K562 (cell line): ENCODE results near the gene ALB. TPM values are rescaled to one million over a fixed set of nuclear protein-coding genes. Genes with fewer than 3 reads are reported as not detected.

Source experiments
- CCAR2 ChIP-seq: fragments of 200-400 bp; formaldehyde crosslinking; IDR thresholded peaks from 2 replicates; pipeline ENCODE4 v1.6.1; 2017; ENCODE audit warnings: mild to moderate bottlenecking, low read depth, low read length
- CHD4 ChIP-seq: fragments of 200-600 bp; sonication (generic); IDR thresholded peaks from 3 replicates; pipeline ENCODE4 v1.6.1; 2012; ENCODE audit warnings: low read depth, mild to moderate bottlenecking, mixed read lengths, low read length, inconsistent platforms; ENCODE audit not compliant: insufficient read depth, insufficient replicate concordance, poor library complexity, severe bottlenecking
- CXXC5 ChIP-seq: fragments of 250-450 bp; sonication (Bioruptor Pico); IDR thresholded peaks from 2 replicates; pipeline ENCODE4 v1.8.0; 2022; ENCODE audit warnings: inconsistent platforms, mild to moderate bottlenecking, moderate library complexity
- EP300 ChIP-seq: IDR thresholded peaks from 2 replicates; pipeline ENCODE4 v1.6.1; 2012; ENCODE audit warnings: low read length, improper control_type of control experiment
- ERF ChIP-seq: fragments of 450-650 bp; formaldehyde crosslinking; IDR thresholded peaks from 2 replicates; pipeline ENCODE4 v1.4.0; 2020; ENCODE audit warnings: mild to moderate bottlenecking, mixed read lengths
- MAFG ChIP-seq: fragments of 450-650 bp; conservative IDR thresholded peaks from 2 replicates; pipeline ENCODE4 v1.6.1; 2016; ENCODE audit warnings: missing genetic modification characterization, missing compliant biosample characterization
- NRF1 ChIP-seq, 2 experiments: fragments of 450-650 bp; IDR thresholded peaks in 1 of 2; conservative IDR thresholded peaks in 1 of 2; 2 replicates each; pipeline ENCODE4 v1.6.1; 2014; ENCODE audit warnings: mild to moderate bottlenecking in 2 of 2
- SIN3A ChIP-seq, 2 experiments: fragments of 150-350 bp in 1 of 2; IDR thresholded peaks; 2 replicates each; pipeline ENCODE4 v1.6.1; 2011 to 2016; ENCODE audit warnings: borderline replicate concordance in 2 of 2, low read depth in 2 of 2, low read length in 2 of 2, mild to moderate bottlenecking in 2 of 2, moderate library complexity in 2 of 2; ENCODE audit not compliant: control insufficient read depth in 1 of 2
- SUPT5H ChIP-seq: fragments of 450-650 bp; IDR thresholded peaks from 2 replicates; pipeline ENCODE4 v1.6.1; 2016
- ZNF175 ChIP-seq: fragments of 200-800 bp; sonication (Bioruptor generic); IDR thresholded peaks from 2 replicates; pipeline ENCODE4 v1.6.1; 2016; ENCODE audit warnings: low read depth, mild to moderate bottlenecking, missing genetic modification characterization, missing compliant biosample characterization
- ZNF584 ChIP-seq: fragments of 200-800 bp; sonication (Bioruptor generic); IDR thresholded peaks from 2 replicates; pipeline ENCODE4 v1.6.1; 2016; ENCODE audit warnings: low read depth, mild to moderate bottlenecking, missing genetic modification characterization, missing compliant biosample characterization
- ZNF766 ChIP-seq: fragments of 200-800 bp; sonication (Bioruptor generic); conservative IDR thresholded peaks from 2 replicates; pipeline ENCODE4 v1.6.1; 2016; ENCODE audit warnings: missing genetic modification characterization, missing compliant biosample characterization
- polyA plus RNA-seq, 8 experiments: library from polyadenylated mRNA; depleted of rRNA in 4 of 8; stranded (reverse) in 5 of 8; unstranded in 3 of 8; fragments of >200 nt; fragmentation: Nextera tagmentation in 2 of 8; fragmentation: Illumina TruSeq in 1 of 8; extraction: Ambion mirVana in 2 of 8; extraction: Trizol in 1 of 8; gene quantifications; 2 replicates each; pipeline versions ENCODE4 v1.2.1 to v1.2.3, GENCODE V29; 2011 to 2014; ENCODE audit warnings: inconsistent platforms in 1 of 8, missing spikeins in 1 of 8
- total RNA-seq, 7 experiments: library from RNA; depleted of rRNA in 6 of 7; stranded (reverse); fragments of >200 nt in 6 of 7; fragmentation: Illumina TruSeq in 2 of 7; extraction: Trizol in 2 of 7; gene quantifications; 2 replicates each; pipeline versions ENCODE4 v1.2.1 to v1.2.3, GENCODE V29; 2011 to 2021; ENCODE audit warnings: low replicate concordance in 1 of 7
- TF ChIP-seq, protein P1 (sequence below): fragments of 250-450 bp; sonication (Bioruptor Pico); IDR thresholded peaks from 2 replicates; pipeline ENCODE4 v1.4.0; 2020; ENCODE audit warnings: borderline replicate concordance
- TF ChIP-seq, protein P2 (sequence below): fragments of 250-450 bp; sonication (Bioruptor Pico); IDR thresholded peaks from 2 replicates; pipeline ENCODE4 v1.5.0; 2021; ENCODE audit warnings: mild to moderate bottlenecking, borderline replicate concordance
- TF ChIP-seq, protein P3 (sequence below): fragments of 450-650 bp; IDR thresholded peaks from 2 replicates; pipeline ENCODE4 v1.6.1; 2018; ENCODE audit warnings: mild to moderate bottlenecking, low read depth; ENCODE audit not compliant: partially characterized antibody
- TF ChIP-seq, protein P4 (sequence below): sonication (generic); formaldehyde crosslinking; IDR thresholded peaks from 2 replicates; pipeline ENCODE4 v1.8.0; 2023; ENCODE audit warnings: mild to moderate bottlenecking, missing genetic modification reagents

Gene ALB
- total and polyA plus RNA-seq, 9 of the 15 experiments (the other 6 are each of a cell fraction or from before 2014, with no cell fraction given) = 0.04 to 18.5 (median 0.20) TPM; not detected in 2

DNA sequence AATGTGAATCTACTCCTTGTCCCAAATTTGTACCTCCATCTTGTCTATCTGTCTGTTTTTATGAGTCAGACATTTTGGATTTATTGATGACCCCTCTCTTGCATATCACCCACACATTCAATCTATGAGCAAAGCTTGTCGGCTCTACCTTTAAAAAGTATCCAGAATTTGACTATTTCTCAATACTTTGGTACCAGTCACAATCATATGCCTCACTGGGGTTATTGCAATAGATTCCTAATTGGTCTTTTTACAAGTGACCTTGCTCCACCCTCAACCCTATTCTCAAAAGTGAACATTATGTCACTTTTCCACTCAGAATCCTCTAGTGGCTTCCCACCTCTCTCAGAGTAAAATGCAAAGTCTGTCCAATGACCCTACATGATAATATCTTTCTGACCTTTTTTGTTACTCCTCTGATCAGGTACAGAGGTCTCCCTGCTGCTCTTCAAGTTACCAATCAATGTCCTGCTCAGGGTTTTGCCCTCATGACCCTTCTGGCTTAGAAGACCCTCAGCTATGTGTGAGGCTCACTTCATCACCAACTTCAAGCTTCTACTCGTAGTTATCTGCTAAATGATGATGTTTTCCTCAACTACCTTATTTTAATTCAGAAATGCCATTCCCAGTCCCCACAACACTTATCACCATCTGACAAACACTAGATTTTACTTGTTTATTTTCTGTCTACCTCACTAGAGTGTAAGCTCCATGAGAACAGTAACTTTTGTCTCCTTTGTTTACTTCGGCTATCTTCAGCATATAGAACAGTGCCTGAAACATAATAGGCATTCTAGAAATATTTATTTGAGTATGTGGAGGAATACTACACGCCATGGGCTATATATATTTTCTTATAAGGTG is 54.3 kb downstream of the ALB start (continued):
- TF ChIP-seq ZNF584 (CRISPR knock-in tag) = peak; percentile 3; the same call in 1 of the 2 replicates
- TF ChIP-seq CHD4 = no peak
- no peak for TF ChIP-seq NRF1 (conservative IDR thresholded peaks at IDR 0.05 in 1 of 2, IDR thresholded peaks at IDR 0.05 in 1 of 2)
- TF ChIP-seq, protein P1, sequence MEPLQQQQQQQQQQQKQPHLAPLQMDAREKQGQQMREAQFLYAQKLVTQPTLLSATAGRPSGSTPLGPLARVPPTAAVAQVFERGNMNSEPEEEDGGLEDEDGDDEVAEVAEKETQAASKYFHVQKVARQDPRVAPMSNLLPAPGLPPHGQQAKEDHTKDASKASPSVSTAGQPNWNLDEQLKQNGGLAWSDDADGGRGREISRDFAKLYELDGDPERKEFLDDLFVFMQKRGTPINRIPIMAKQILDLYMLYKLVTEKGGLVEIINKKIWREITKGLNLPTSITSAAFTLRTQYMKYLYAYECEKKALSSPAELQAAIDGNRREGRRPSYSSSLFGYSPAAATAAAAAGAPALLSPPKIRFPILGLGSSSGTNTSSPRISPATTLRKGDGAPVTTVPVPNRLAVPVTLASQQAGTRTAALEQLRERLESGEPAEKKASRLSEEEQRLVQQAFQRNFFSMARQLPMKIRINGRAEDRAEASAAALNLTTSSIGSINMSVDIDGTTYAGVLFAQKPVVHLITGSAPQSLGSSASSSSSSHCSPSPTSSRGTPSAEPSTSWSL (CRISPR knock-in tag) = no peak
- TF ChIP-seq, protein P2, sequence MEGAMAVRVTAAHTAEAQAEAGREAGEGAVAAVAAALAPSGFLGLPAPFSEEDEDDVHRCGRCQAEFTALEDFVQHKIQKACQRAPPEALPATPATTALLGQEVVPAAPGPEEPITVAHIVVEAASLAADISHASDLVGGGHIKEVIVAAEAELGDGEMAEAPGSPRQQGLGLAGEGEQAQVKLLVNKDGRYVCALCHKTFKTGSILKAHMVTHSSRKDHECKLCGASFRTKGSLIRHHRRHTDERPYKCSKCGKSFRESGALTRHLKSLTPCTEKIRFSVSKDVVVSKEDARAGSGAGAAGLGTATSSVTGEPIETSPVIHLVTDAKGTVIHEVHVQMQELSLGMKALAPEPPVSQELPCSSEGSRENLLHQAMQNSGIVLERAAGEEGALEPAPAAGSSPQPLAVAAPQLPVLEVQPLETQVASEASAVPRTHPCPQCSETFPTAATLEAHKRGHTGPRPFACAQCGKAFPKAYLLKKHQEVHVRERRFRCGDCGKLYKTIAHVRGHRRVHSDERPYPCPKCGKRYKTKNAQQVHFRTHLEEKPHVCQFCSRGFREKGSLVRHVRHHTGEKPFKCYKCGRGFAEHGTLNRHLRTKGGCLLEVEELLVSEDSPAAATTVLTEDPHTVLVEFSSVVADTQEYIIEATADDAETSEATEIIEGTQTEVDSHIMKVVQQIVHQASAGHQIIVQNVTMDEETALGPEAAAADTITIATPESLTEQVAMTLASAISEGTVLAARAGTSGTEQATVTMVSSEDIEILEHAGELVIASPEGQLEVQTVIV (CRISPR knock-in tag) = no peak
- TF ChIP-seq EP300 = no peak
- TF ChIP-seq CXXC5 = 0 out of 2 replicates have a peak, but pooled peaks have one; percentile 12
- no peak for TF ChIP-seq MAFG (tag)
- 0 out of 2 replicates have a peak, but pooled peaks have one; percentile 61 for TF ChIP-seq ZNF175 (CRISPR knock-in tag)
- no peak for TF ChIP-seq ERF (CRISPR knock-in tag)
- TF ChIP-seq SIN3A (IDR thresholded peaks at IDR 0.05; ENCODE audit: borderline replicate concordance in 2 of 2, control insufficient read depth in 1 of 2, low read depth in 2 of 2, low read length in 2 of 2) = no peak
- TF ChIP-seq, protein P3, sequence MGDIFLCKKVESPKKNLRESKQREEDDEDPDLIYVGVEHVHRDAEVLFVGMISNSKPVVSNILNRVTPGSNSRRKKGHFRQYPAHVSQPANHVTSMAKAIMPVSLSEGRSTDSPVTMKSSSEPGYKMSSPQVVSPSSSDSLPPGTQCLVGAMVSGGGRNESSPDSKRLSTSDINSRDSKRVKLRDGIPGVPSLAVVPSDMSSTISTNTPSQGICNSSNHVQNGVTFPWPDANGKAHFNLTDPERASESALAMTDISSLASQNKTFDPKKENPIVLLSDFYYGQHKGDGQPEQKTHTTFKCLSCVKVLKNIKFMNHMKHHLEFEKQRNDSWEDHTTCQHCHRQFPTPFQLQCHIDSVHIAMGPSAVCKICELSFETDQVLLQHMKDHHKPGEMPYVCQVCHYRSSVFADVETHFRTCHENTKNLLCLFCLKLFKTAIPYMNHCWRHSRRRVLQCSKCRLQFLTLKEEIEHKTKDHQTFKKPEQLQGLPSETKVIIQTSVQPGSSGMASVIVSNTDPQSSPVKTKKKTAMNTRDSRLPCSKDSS = no peak
- TF ChIP-seq, protein P4, sequence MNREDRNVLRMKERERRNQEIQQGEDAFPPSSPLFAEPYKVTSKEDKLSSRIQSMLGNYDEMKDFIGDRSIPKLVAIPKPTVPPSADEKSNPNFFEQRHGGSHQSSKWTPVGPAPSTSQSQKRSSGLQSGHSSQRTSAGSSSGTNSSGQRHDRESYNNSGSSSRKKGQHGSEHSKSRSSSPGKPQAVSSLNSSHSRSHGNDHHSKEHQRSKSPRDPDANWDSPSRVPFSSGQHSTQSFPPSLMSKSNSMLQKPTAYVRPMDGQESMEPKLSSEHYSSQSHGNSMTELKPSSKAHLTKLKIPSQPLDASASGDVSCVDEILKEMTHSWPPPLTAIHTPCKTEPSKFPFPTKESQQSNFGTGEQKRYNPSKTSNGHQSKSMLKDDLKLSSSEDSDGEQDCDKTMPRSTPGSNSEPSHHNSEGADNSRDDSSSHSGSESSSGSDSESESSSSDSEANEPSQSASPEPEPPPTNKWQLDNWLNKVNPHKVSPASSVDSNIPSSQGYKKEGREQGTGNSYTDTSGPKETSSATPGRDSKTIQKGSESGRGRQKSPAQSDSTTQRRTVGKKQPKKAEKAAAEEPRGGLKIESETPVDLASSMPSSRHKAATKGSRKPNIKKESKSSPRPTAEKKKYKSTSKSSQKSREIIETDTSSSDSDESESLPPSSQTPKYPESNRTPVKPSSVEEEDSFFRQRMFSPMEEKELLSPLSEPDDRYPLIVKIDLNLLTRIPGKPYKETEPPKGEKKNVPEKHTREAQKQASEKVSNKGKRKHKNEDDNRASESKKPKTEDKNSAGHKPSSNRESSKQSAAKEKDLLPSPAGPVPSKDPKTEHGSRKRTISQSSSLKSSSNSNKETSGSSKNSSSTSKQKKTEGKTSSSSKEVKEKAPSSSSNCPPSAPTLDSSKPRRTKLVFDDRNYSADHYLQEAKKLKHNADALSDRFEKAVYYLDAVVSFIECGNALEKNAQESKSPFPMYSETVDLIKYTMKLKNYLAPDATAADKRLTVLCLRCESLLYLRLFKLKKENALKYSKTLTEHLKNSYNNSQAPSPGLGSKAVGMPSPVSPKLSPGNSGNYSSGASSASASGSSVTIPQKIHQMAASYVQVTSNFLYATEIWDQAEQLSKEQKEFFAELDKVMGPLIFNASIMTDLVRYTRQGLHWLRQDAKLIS (CRISPR knock-in tag) = no peak
- no peak for TF ChIP-seq SUPT5H
- TF ChIP-seq CCAR2 = no peak
- TF ChIP-seq ZNF766 (CRISPR knock-in tag) = no peak
